C4-2B (cell line): ENCODE results near the gene MLEC.

ENCODE experiments used
- H3K27ac ChIP-seq: fragments of 450-650 bp; 2 replicates; pipeline ENCODE4 v1.5.1; 2017
- ZFX ChIP-seq: fragments of 450-650 bp; IDR thresholded peaks from 2 replicates; pipeline ENCODE4 v1.6.1; 2017
- TF ChIP-seq, protein P1 (sequence below): fragments of 450-650 bp; conservative IDR thresholded peaks from 2 replicates; pipeline ENCODE4 v1.5.1; 2017; ENCODE audit warnings: mild to moderate bottlenecking

The MLEC gene

GRCh38 chr12:120689397-120690082 is 2.6 kb downstream of the MLEC start:
- TF ChIP-seq, protein P1, sequence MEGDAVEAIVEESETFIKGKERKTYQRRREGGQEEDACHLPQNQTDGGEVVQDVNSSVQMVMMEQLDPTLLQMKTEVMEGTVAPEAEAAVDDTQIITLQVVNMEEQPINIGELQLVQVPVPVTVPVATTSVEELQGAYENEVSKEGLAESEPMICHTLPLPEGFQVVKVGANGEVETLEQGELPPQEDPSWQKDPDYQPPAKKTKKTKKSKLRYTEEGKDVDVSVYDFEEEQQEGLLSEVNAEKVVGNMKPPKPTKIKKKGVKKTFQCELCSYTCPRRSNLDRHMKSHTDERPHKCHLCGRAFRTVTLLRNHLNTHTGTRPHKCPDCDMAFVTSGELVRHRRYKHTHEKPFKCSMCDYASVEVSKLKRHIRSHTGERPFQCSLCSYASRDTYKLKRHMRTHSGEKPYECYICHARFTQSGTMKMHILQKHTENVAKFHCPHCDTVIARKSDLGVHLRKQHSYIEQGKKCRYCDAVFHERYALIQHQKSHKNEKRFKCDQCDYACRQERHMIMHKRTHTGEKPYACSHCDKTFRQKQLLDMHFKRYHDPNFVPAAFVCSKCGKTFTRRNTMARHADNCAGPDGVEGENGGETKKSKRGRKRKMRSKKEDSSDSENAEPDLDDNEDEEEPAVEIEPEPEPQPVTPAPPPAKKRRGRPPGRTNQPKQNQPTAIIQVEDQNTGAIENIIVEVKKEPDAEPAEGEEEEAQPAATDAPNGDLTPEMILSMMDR, result no peak
- no peak for TF ChIP-seq ZFX

GRCh38 chr12:120690083-120690450 is 3.1 kb downstream of the MLEC start:
- H3K27ac ChIP-seq, result no peak overlapping the region; the same call in 1 of the 2 replicates
- TF ChIP-seq ZFX, result no peak
- TF ChIP-seq, protein P1, result no peak

More at GRCh38 chr12:120689397-120690082, 2.6 kb downstream of the MLEC start:
- peak overlapping the region; percentile 91 for H3K27ac ChIP-seq

DNA sequence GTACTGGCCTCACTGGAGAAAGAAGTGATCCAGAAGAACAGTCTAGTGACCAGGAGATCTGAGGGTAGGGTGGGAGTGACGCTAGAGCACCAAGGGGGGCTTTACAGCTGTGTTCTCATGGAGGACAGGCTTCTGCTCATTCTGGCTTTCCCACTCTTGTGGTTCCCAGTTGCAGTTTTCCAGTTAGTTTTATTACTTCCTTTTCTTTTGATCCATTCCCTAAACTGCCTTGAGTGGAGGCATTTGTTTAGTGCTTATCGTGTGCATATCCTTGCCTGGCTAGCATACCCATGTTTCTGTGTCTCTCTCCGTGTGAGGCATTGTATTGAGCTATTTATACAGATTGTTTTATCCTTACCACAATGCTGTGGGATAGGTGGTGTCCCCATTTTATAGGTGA is 4.0 kb downstream of the MLEC start:
- no peak for TF ChIP-seq ZFX
- TF ChIP-seq, protein P1, result no peak
- peak overlapping the region; percentile 64; the same call in 1 of the 2 replicates for H3K27ac ChIP-seq

GRCh38 chr12:120692524-120693033 is 5.6 kb downstream of the MLEC start:
- H3K27ac ChIP-seq, result peak overlapping the region; percentile 64
- TF ChIP-seq, protein P1, result no peak
- no peak for TF ChIP-seq ZFX

DNA sequence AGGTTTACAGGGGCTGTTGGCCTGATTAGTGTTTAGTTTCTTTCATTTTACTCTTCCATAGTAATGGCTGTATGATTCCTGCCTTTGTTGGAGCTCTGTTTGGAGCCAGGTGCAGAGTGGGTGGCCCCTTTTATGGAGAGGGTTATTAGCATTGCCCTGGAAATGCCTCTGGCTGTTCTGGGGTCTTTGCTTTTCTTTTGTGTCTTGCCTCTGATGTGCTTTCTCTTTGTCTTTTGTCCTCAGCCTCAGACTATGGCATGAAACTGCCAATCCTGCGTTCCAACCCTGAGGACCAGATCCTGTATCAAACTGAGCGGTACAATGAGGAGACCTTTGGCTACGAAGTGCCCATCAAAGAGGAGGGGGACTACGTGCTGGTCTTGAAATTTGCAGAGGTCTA is 6.9 kb downstream of the MLEC start:
- H3K27ac ChIP-seq, result no peak overlapping the region
- TF ChIP-seq ZFX, result no peak
- TF ChIP-seq, protein P1, result no peak

DNA sequence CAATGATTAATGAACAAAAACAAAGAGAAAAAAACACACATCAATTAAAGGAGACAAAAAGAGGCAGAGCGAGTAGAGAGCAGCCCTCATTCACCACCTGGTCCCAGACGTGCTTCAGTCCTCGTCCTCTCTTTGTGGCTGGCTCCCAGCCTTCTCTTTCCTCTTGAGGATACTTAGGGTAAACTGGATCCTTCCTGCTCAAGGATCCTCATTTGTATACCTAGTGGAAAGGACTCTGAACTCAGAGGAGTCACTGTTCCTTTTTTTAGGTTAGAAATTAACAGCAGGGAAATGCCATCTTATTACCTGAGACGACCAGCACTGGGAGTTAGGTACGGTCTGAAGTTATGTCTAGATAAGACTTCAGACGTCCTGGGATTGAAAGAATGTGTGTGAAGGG is 9.7 kb downstream of the MLEC start:
- no peak overlapping the region for H3K27ac ChIP-seq
- TF ChIP-seq, protein P1, result no peak
- no peak for TF ChIP-seq ZFX

- no peak overlapping the region for H3K27ac ChIP-seq
- no peak for TF ChIP-seq ZFX
- TF ChIP-seq, protein P1, result no peak
Observed at GRCh38 chr12:120697344-120697743, 10.4 kb downstream of the MLEC start.
